Body of pancreas (tissue), 4 donors: ENCODE measurements around the gene EYA3.

Experiments
- POLR2A ChIP-seq, 3 donors: fragments of 450-650 bp; IDR thresholded peaks; one replicate each; pipeline ENCODE4 v1.6.1; 2016; ENCODE audit warnings: antibody characterized with exemption in 3 of 3, mild to moderate bottlenecking in 2 of 3
- TF ChIP-seq, protein P1 (sequence below), 7 experiments: fragments of 450-650 bp in 4 of 7; fragments of 200-600 bp in 3 of 7; sonication (generic) in 3 of 7; IDR thresholded peaks; one replicate each; pipeline ENCODE4 v1.5.1; 2016 to 2019; ENCODE audit warnings: antibody characterized with exemption in 7 of 7

DNA sequence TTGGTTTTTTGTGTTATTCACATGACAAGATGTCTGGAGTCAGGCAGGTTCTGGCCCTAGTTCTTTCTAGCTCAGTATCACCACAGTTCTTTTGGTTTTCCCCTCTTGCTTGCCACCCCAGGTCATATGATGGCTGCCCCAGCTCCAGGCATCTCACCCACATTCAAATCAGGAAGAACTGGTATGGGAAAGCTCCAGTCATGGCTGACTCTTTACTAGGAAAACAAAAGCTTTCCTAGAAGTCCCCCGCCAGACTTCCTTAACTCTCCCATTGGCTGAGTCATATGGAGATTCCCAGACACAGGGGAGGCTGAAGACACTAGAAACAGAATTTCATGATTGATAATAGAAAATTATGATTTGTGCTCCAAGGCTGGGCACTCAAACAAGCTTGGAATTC, 22.1 kb upstream of the EYA3 start:
- TF ChIP-seq, protein P1, sequence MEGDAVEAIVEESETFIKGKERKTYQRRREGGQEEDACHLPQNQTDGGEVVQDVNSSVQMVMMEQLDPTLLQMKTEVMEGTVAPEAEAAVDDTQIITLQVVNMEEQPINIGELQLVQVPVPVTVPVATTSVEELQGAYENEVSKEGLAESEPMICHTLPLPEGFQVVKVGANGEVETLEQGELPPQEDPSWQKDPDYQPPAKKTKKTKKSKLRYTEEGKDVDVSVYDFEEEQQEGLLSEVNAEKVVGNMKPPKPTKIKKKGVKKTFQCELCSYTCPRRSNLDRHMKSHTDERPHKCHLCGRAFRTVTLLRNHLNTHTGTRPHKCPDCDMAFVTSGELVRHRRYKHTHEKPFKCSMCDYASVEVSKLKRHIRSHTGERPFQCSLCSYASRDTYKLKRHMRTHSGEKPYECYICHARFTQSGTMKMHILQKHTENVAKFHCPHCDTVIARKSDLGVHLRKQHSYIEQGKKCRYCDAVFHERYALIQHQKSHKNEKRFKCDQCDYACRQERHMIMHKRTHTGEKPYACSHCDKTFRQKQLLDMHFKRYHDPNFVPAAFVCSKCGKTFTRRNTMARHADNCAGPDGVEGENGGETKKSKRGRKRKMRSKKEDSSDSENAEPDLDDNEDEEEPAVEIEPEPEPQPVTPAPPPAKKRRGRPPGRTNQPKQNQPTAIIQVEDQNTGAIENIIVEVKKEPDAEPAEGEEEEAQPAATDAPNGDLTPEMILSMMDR (IDR thresholded peaks at IDR 0.05) = no peak
- no peak for TF ChIP-seq POLR2A (IDR thresholded peaks at IDR 0.05)
